Neural progenitor cell (in vitro differentiated cells): ENCODE results near the gene FUT7.

Experiments
- EZH2 ChIP-seq: fragments of 200-600 bp; sonication (generic); IDR thresholded peaks from 2 replicates; pipeline ENCODE4 v1.6.1; 2017; ENCODE audit warnings: antibody characterized with exemption, mild to moderate bottlenecking, moderate library complexity
- TF ChIP-seq, protein P1 (sequence below): fragments of 200-600 bp; sonication (generic); IDR thresholded peaks from 2 replicates; pipeline ENCODE4 v1.5.1; 2017; ENCODE audit warnings: antibody characterized with exemption, mild to moderate bottlenecking

- TF ChIP-seq, protein P1, sequence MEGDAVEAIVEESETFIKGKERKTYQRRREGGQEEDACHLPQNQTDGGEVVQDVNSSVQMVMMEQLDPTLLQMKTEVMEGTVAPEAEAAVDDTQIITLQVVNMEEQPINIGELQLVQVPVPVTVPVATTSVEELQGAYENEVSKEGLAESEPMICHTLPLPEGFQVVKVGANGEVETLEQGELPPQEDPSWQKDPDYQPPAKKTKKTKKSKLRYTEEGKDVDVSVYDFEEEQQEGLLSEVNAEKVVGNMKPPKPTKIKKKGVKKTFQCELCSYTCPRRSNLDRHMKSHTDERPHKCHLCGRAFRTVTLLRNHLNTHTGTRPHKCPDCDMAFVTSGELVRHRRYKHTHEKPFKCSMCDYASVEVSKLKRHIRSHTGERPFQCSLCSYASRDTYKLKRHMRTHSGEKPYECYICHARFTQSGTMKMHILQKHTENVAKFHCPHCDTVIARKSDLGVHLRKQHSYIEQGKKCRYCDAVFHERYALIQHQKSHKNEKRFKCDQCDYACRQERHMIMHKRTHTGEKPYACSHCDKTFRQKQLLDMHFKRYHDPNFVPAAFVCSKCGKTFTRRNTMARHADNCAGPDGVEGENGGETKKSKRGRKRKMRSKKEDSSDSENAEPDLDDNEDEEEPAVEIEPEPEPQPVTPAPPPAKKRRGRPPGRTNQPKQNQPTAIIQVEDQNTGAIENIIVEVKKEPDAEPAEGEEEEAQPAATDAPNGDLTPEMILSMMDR = no peak
- no peak for TF ChIP-seq EZH2
Measured at GRCh38 chr9:137050570-137050969, 18.7 kb upstream of the FUT7 start.
